ENCODE data around the gene CNBP.

The CNBP gene

GRCh38 chr3:129130291-129130813 is 53.3 kb downstream of the CNBP start:
- no peak for DNase-seq

DNA sequence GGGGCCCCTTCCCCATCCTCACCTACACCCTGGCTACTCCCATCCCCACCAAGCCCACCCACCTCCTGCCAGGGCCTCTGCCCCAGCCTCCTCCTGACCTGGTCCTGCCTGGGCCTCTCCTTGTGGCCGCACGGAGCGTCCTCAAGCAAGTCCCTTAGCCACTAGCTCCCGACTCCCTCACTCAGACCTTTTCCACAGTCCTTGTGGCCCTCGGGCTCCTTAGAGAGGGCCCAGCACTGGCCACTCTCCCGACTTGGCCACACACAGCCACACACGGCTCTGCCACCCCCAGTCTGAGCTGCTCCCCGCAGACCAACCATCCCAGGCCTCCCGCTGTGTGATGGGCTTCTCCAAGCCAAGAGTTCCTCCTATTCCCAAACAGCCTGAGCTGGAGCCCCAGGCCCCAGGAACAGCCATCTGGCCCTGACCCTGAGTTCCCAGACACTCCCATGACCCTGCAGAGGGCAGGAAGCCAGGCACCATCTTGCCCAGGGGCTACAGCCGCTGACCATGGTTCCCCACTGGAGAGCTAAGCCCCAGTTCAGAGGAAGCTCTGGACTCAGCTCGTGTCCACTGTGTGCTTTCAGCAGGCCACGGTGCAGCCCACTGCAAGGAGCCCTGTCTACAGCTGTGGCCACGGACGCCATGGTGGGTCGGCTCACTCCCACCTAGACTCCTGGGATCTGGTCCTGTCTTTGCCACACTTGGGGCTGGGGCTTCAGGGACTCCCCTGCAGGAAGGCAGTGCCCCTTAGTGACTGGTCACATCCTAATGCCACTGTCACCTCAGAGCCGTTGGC is 55.1 kb downstream of the CNBP start:
- DNase-seq = no peak

GRCh38 chr3:129126726-129127280 is 56.9 kb downstream of the CNBP start:
- DNase-seq = no peak

GRCh38 chr3:129123314-129124060 is 60.2 kb downstream of the CNBP start:
- no peak for DNase-seq

DNA sequence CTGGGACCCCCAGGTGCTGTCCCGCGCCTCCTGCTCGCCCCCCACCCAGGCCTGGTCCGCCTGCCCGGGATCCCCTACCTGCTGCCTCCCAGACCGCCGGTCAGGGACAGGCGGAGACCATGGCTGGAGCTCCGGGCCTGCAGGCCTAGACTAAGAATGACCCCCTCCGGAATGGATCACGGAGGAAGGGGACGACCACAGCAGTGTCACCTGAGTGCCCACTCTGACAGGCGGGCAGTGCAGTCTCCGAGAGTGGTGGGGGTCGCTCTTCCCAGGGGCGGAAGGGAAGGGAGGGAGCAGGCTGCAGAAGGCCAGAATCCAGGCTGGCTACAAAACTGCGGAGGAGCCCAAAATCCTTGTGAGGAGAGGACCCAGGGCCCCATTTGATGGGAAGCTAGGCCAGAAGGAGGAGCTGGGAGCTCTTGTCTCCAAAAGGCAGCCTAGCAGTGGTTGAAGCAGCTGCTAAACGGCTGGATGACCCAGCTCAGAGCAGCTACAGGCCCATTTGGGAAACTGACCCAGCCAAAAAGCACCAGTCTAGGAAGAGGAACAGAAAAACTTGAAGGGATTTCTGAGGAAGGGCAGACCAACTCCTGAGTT is 61.2 kb downstream of the CNBP start:
- DNase-seq = no peak

DNA sequence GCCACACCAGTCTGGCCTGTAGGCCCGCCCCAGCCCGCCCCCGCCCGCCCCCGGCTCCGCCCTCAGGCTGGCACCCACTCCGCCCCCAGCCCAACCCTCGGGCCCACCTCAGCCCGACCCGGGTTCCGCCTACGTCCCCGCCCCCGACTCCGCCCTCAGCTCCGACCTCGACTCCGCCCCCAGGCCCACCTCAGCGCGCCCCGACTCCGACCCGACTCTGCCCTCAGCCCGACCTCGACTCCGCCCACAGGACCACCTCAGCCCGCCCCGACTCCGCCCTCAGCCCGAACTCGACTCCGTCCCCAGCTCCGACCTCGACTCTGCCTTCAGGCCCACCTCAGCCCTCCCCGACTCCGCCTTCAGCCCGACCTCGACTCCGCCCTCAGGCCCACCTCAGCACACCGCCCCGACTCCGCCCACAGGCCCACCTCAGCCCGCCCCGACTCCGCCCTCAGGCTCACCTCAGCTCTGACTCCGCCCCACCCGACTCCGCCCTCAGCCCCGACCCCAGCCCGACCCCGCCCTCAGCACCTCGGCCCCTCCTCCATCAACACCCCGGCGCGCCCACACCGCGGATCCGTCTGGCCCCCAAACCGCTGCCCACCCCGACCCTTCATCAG is 61.8 kb downstream of the CNBP start, which contains the start of gene RAB43:
Gene RAB43 (minus strand): TSS at position 13 of the 620 bp plus-strand sequence. CDS start 315 bp downstream, outside the sequence.
- DNase-seq = peak; percentile 82 to 83

DNA sequence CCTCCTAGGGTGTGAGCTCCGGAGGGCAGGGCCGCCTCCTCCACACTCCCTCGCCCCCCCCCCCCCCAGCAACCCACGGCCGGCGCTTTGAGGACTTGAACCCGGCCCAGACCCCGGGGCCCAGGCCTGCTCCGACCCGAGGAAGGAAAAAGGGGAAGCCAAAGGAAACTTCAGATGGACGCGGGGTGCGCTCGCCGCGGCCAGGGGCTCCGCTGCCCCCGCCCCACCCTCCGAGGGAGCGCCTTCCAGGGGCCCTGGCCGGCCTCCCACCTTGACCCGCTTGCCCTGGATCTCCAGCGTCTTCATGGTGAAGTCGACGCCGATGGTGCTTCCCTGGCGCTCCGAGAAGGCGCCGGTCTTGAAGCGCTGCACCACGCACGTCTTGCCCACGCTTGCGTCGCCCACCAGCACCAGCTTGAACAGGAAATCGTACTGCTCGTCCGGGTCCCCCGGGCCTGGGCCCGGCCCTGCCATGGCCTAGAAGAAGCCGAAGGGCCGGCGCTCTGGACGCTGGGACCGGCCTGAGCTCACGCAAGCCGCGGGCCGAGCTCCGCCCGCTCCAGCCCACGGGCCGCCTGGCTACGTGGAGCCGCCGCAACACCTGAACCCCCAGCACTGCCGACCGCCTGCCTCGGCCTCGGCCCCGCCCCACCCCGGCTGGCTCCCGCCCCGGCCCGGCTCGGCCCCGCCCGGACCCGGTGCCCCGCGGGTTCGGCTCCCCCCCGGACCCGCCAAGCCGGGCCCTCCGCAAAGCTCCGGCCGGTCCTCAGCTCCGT is 62.5 kb downstream of the CNBP start:
- peak; percentile 46 to 53 for DNase-seq

GRCh38 chr3:129120254-129121004 is 63.3 kb downstream of the CNBP start:
- peak; percentile 84 to 87 for DNase-seq

DNA sequence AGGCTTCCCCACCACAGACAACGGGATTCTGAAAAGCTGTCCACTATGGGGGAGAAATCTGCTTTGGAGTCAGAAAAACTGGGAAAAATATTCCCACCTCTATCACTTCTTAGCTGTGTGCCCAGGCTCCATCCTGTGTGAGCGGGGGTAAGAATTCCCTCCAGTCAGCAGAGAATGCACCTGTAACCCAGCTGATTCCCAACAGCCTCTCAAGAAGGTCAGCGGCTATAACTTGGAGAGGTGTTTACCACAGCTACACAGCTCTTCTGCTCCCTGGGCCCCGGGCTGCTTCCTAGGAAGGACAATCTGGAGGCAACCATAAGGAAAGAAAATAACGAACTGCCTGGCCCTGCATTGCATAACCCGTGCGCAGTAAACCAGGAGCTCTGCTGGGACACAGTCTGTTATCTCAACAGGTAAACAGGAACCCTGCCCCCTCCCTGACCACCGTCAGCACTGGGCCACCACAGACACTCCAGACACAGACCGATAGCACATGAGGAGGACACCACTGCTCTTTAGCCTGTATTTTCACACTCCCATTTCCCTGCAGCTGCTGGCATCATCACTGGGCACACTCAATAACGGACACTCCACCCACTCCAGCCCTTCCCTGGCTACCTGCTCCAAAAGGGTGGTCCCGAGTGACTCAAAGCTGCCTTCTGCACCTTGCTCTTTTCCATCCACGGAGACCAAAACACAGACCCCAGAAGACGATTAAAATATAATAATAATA is 64.2 kb downstream of the CNBP start:
- no peak for DNase-seq

- DNase-seq = peak; percentile 28 to 39
Observed at GRCh38 chr3:129118745-129119144, 65.0 kb downstream of the CNBP start.

Measured in activated CD4-positive, alpha-beta T cell treated with anti-CD3 and anti-CD28 coated beads, Interleukin-2, amount 50 U/mL, for 4 hours (primary cell).